Measurements from ENCODE around the gene GRM2. TPM values are rescaled to one million over a fixed set of nuclear protein-coding genes. Genes with fewer than 3 reads are reported as not detected.

Gene GRM2
- total RNA-seq, 4 donors from 2014 or later: 0.30 to 1.8 (median 0.48) TPM; not detected in 1

GRCh38 chr3:51710631-51711351 lies 3.9 kb downstream of the GRM2 start:
- Histone ChIP-seq H3K4me1 (peaks cover 0 to 6% of the 10 kb centered on the region in 2 donors), H3K4me3 (no peak overlapping the region), H3K27ac (no peak overlapping the region), H3K9me3 (no peaks in the 10 kb centered on the region), H3K36me3 (no peaks in the 10 kb centered on the region), H3K27me3 (no peaks in the 10 kb centered on the region)
- intact Hi-C loops (cut with DNase I; ENCODE audit: low total_unique reads): no loop called here
- peak in 1 of 2 donors; percentile 7 for DNase-seq
- TF ChIP-seq CTCF (IDR thresholded peaks at IDR 0.05): no peak

DNA sequence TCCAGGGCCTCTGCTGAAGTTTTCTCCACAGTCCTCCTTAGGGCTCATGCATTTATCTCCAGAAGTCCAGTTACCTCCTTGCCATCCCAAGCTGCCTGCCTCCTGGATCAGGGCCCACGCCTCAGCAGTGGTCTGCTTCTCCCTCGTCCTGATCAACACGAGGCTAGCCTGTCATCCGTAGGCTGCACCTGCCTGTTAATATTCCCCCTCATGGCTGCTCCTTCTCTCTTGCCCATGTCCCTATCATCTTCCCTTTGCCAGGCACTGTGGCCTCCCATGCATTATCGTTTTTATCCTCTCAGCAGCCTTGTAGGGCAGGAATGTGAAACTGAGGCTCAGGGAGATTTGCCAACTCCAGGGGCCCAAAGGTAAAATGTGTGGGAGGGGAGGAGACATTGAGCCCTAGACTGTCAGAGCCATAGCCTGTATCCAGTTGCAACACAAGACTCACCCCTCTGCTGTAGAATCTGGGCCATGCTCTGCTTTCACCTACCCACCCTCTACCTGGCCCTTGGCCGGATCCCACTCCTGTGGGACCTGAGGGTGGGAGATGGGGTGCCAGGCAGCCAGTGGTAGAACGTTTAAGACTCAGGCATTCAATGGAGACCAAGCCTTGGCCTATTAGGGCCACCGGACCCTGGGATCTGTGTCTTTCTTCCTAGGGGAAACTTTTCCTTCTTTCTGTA lies 4.6 kb downstream of the GRM2 start:
- Histone ChIP-seq H3K4me3 (no peak overlapping the region), H3K27me3 (no peaks in the 10 kb centered on the region), H3K27ac (no peak overlapping the region), H3K9me3 (no peaks in the 10 kb centered on the region), H3K4me1 (peaks cover 0 to 6% of the 10 kb centered on the region in 2 donors), H3K36me3 (no peaks in the 10 kb centered on the region)
- intact Hi-C loops (cut with DNase I; ENCODE audit: low total_unique reads): no loop called here
- TF ChIP-seq CTCF (IDR thresholded peaks at IDR 0.05) (no peak), POLR2A (IDR thresholded peaks at IDR 0.05) (no peak)
- peak in 1 of 2 donors; percentile 4 for DNase-seq

DNA sequence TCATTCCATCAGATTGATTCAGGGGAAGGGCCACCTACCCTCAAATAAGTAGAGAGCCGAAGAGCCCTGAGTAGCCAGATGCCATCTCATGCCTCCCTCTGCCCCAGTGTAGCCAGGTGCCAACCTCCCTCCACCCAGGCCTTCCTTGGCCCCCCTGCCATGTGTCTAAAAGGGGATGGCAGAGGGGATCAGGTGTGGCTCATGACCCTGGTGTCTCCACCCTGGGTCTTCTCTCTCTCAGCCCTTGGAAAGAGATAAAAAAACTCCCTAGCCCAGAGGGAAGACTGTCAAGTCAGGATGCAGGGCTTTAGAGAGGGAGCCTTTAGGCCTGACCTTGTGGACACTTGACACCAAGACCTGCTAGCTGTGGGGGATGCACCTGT lies 5.2 kb downstream of the GRM2 start:
- intact Hi-C loops (cut with DNase I; ENCODE audit: low total_unique reads): no loop called here
- H3K9me3 ChIP-seq: no peaks in the 10 kb centered on the region
- DNase-seq: no peak
- no peaks in the 10 kb centered on the region for H3K27me3 ChIP-seq
- no peak for TF ChIP-seq CTCF (IDR thresholded peaks at IDR 0.05)
- TF ChIP-seq POLR2A (IDR thresholded peaks at IDR 0.05): no peak
- no peak overlapping the region for H3K27ac ChIP-seq
- H3K4me3 ChIP-seq: no peak overlapping the region
- peaks cover 0 to 6% of the 10 kb centered on the region in 2 donors for H3K4me1 ChIP-seq
- no peaks in the 10 kb centered on the region for H3K36me3 ChIP-seq

DNA sequence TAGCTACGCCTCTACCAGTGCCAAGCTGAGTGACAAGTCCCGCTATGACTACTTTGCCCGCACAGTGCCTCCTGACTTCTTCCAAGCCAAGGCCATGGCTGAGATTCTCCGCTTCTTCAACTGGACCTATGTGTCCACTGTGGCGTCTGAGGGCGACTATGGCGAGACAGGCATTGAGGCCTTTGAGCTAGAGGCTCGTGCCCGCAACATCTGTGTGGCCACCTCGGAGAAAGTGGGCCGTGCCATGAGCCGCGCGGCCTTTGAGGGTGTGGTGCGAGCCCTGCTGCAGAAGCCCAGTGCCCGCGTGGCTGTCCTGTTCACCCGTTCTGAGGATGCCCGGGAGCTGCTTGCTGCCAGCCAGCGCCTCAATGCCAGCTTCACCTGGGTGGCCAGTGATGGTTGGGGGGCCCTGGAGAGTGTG lies 5.7 kb downstream of the GRM2 start:
- intact Hi-C loops (cut with DNase I; ENCODE audit: low total_unique reads): no loop called here
- H3K27ac ChIP-seq: no peak overlapping the region
- H3K36me3 ChIP-seq: no peaks in the 10 kb centered on the region
- no peaks in the 10 kb centered on the region for H3K27me3 ChIP-seq
- no peaks in the 10 kb centered on the region for H3K9me3 ChIP-seq
- no peak for DNase-seq
- H3K4me3 ChIP-seq: no peak overlapping the region
- TF ChIP-seq CTCF (IDR thresholded peaks at IDR 0.05) (no peak), POLR2A (IDR thresholded peaks at IDR 0.05) (no peak)
- peaks cover 0 to under 1% of the 10 kb centered on the region in 2 donors for H3K4me1 ChIP-seq

- intact Hi-C loops (cut with DNase I; ENCODE audit: low total_unique reads): no loop called here
Measured at GRCh38 chr3:51712963-51713362, 6.1 kb downstream of the GRM2 start.

More at GRCh38 chr3:51712963-51713362, 6.1 kb downstream of the GRM2 start:
- H3K4me1 ChIP-seq: no peaks in the 10 kb centered on the region
- H3K27ac ChIP-seq: no peak overlapping the region
- H3K36me3 ChIP-seq: no peaks in the 10 kb centered on the region
- no peak for TF ChIP-seq POLR2A (IDR thresholded peaks at IDR 0.05)
- no peak for TF ChIP-seq CTCF (IDR thresholded peaks at IDR 0.05)
- no peak overlapping the region for H3K4me3 ChIP-seq
- H3K27me3 ChIP-seq: no peaks in the 10 kb centered on the region
- no peaks in the 10 kb centered on the region for H3K9me3 ChIP-seq
- no peak for DNase-seq

Measured in uterus (tissue), 4 donors.